SK-N-SH treated with all-trans-retinoic acid at 6 μM for 48 hours (cell line): ENCODE results near the gene GFRA1.

Experiments used
- ATAC-seq: fragments of 200-7000 bp; cut with Tn5 transposase; 3 replicates; pipeline ENCODE4 v1.9.1; 2020; ENCODE audit warnings: mild to moderate bottlenecking, moderate library complexity
- BACH2 ChIP-seq: fragments of 250-450 bp; sonication (Bioruptor Pico); IDR thresholded peaks from 2 replicates; pipeline ENCODE4 v1.9.0; 2021; ENCODE audit warnings: mild to moderate bottlenecking, borderline replicate concordance
- CSDC2 ChIP-seq: fragments of 250-450 bp; sonication (Bioruptor Pico); IDR thresholded peaks from 2 replicates; pipeline ENCODE4 v1.5.0; 2020; ENCODE audit warnings: mild to moderate bottlenecking, moderate library complexity
- CSRNP3 ChIP-seq: fragments of 250-450 bp; sonication (Bioruptor Pico); IDR thresholded peaks from 2 replicates; pipeline ENCODE4 v1.5.1; 2021; ENCODE audit warnings: mild to moderate bottlenecking, moderate library complexity
- ESRRG ChIP-seq: fragments of 250-450 bp; sonication (Bioruptor Pico); IDR thresholded peaks from 2 replicates; pipeline ENCODE4 v1.6.1; 2021; ENCODE audit warnings: mild to moderate bottlenecking
- GLIS3 ChIP-seq: fragments of 250-450 bp; sonication (Bioruptor Pico); IDR thresholded peaks from 2 replicates; pipeline ENCODE4 v1.5.0; 2020; ENCODE audit warnings: mild to moderate bottlenecking, moderate library complexity
- ISL1 ChIP-seq: fragments of 250-450 bp; sonication (Bioruptor Pico); IDR thresholded peaks from 2 replicates; pipeline ENCODE4 v2.1.2; 2022; ENCODE audit warnings: mild to moderate bottlenecking, moderate library complexity
- OSR1 ChIP-seq: fragments of 250-450 bp; sonication (Bioruptor Pico); IDR thresholded peaks from 2 replicates; pipeline ENCODE4 v1.8.0; 2022; ENCODE audit warnings: moderate library complexity, mild to moderate bottlenecking, inconsistent platforms
- POU6F1 ChIP-seq: fragments of 250-450 bp; sonication (Bioruptor Pico); IDR thresholded peaks from 2 replicates; pipeline ENCODE4 v1.8.0; 2021; ENCODE audit warnings: low read depth, mild to moderate bottlenecking, moderate library complexity, borderline replicate concordance
- RARB ChIP-seq: fragments of 250-450 bp; sonication (Bioruptor Pico); IDR thresholded peaks from 2 replicates; pipeline ENCODE4 v1.8.0; 2021; ENCODE audit warnings: mild to moderate bottlenecking, moderate library complexity
- TCF4 ChIP-seq: fragments of 250-450 bp; sonication (Bioruptor Pico); IDR thresholded peaks from 2 replicates; pipeline ENCODE4 v1.8.0; 2021; ENCODE audit warnings: mild to moderate bottlenecking, moderate library complexity, borderline replicate concordance
- TOX ChIP-seq: fragments of 250-450 bp; sonication (Bioruptor Pico); IDR thresholded peaks from 2 replicates; pipeline ENCODE4 v1.8.0; 2021; ENCODE audit warnings: mild to moderate bottlenecking, moderate library complexity, borderline replicate concordance
- TSHZ2 ChIP-seq: fragments of 250-450 bp; sonication (Bioruptor Pico); IDR thresholded peaks from 2 replicates; pipeline ENCODE4 v1.5.0; 2020; ENCODE audit warnings: mild to moderate bottlenecking, moderate library complexity
- ZC3H10 ChIP-seq: fragments of 250-450 bp; sonication (Bioruptor Pico); IDR thresholded peaks from 2 replicates; pipeline ENCODE4 v1.5.1; 2021; ENCODE audit warnings: mild to moderate bottlenecking, moderate library complexity
- ZFP3 ChIP-seq: fragments of 250-450 bp; sonication (Bioruptor Pico); IDR thresholded peaks from 2 replicates; pipeline ENCODE4 v1.5.0; 2020; ENCODE audit warnings: mild to moderate bottlenecking, moderate library complexity
- ZFP30 ChIP-seq: fragments of 450-650 bp; formaldehyde crosslinking; IDR thresholded peaks from 2 replicates; pipeline ENCODE4 v1.5.0; 2022; ENCODE audit warnings: mild to moderate bottlenecking, moderate library complexity
- ZNF565 ChIP-seq: fragments of 450-650 bp; formaldehyde crosslinking; conservative IDR thresholded peaks from 2 replicates; pipeline ENCODE4 v1.5.0; 2020; ENCODE audit warnings: low read depth, mild to moderate bottlenecking, moderate library complexity
- ZNF70 ChIP-seq: fragments of 450-650 bp; formaldehyde crosslinking; IDR thresholded peaks from 2 replicates; pipeline ENCODE4 v1.5.0; 2020; ENCODE audit warnings: mild to moderate bottlenecking, moderate library complexity
- ZNF8 ChIP-seq: fragments of 450-650 bp; formaldehyde crosslinking; IDR thresholded peaks from 2 replicates; pipeline ENCODE4 v1.5.0; 2020; ENCODE audit warnings: mild to moderate bottlenecking, moderate library complexity

Gene GFRA1

GRCh38 chr10:116190883-116191282, 82.1 kb downstream of the GFRA1 start:
- no peak for TF ChIP-seq POU6F1
- no peak for TF ChIP-seq ISL1 (CRISPR knock-in tag)
- TF ChIP-seq CSRNP3, result no peak
- no peak for TF ChIP-seq TSHZ2
- no peak for TF ChIP-seq BACH2
- no peak for TF ChIP-seq ZFP3 (CRISPR knock-in tag)
- TF ChIP-seq, all 23 proteins: peak for 0
- ATAC-seq, result no peak

- no peak for ATAC-seq
- TF ChIP-seq ISL1 (CRISPR knock-in tag) (no peak), RARB (CRISPR knock-in tag) (no peak), TOX (CRISPR knock-in tag) (no peak), ZFP3 (CRISPR knock-in tag) (no peak), POU6F1 (no peak)
- TF ChIP-seq, all 23 proteins: peak for 0
Observed at GRCh38 chr10:116186273-116186672, 86.7 kb downstream of the GFRA1 start.

- TF ChIP-seq CSDC2 (CRISPR knock-in tag) (no peak), ZFP30 (CRISPR knock-in tag) (no peak), ZNF565 (no peak), TSHZ2 (no peak), ZC3H10 (CRISPR knock-in tag) (no peak), GLIS3 (CRISPR knock-in tag) (no peak), ZNF8 (CRISPR knock-in tag) (no peak), OSR1 (CRISPR knock-in tag) (no peak), TOX (CRISPR knock-in tag) (no peak), ZNF70 (CRISPR knock-in tag) (no peak), POU6F1 (no peak), ESRRG (CRISPR knock-in tag) (no peak), TCF4 (CRISPR knock-in tag) (no peak)
Observed at GRCh38 chr10:116185199-116185867, 87.7 kb downstream of the GFRA1 start.

More at GRCh38 chr10:116185199-116185867, 87.7 kb downstream of the GFRA1 start:
- ATAC-seq, result no peak
